ENCODE measurements around the gene MTFR2. TPM values are rescaled to one million over a fixed set of nuclear protein-coding genes. Genes with fewer than 3 reads are reported as not detected.

MTFR2 gene
- total and polyA plus RNA-seq, 2 experiments from 2014 or later: 2.0 to 4.9 TPM

DNA sequence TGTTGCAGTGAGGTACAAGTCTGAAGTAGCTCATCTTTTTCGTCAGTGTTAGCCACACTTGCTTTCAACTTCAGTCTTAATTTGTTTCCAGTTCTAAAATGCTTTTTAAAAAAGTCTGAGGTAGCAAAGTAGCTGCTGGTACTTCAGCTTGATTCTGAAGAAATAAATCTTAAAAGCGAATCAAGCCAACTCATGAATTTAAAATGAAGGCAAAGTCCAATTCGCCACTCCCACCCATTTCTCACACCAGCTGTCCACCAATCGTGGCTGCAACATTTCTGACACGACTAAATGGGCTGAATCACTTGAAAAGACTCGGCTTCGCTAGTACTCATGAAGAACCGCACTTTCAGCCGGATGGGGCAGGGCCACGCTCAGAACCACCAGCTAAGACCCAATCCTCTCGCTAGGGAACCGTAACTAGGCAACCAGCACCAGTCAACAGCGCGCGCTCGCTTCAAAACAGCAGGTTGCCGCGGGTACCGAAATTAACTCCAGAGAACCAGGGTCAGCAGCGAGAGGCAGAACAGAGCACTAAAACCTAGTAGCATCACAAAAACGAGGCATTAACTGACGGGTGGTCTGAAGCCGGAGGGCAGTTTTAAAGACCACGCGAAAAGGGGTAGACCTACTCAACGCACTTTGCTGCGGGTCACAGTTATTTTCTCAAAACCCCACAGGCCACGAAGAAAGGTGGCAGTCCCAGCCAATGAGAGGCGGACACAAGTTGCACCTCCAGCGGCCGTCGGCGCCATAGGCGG is 38.6 kb upstream of the MTFR2 start:
- no peaks in the 10 kb centered on the region for H3K27me3 ChIP-seq
- H3K9me3 ChIP-seq (ENCODE audit: low read depth): no peaks in the 10 kb centered on the region
- H3K4me3 ChIP-seq: peak overlapping the region; percentile 84
- no peaks in the 10 kb centered on the region for H3K36me3 ChIP-seq
- TF ChIP-seq, protein P1, sequence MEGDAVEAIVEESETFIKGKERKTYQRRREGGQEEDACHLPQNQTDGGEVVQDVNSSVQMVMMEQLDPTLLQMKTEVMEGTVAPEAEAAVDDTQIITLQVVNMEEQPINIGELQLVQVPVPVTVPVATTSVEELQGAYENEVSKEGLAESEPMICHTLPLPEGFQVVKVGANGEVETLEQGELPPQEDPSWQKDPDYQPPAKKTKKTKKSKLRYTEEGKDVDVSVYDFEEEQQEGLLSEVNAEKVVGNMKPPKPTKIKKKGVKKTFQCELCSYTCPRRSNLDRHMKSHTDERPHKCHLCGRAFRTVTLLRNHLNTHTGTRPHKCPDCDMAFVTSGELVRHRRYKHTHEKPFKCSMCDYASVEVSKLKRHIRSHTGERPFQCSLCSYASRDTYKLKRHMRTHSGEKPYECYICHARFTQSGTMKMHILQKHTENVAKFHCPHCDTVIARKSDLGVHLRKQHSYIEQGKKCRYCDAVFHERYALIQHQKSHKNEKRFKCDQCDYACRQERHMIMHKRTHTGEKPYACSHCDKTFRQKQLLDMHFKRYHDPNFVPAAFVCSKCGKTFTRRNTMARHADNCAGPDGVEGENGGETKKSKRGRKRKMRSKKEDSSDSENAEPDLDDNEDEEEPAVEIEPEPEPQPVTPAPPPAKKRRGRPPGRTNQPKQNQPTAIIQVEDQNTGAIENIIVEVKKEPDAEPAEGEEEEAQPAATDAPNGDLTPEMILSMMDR (IDR thresholded peaks at IDR 0.05; ENCODE audit: low read depth, low read length): no peak
- DNase-seq (ENCODE audit: low read depth in 1 of 2, low spot score in 1 of 2): peak; percentile 80 to 95
- H3K27ac ChIP-seq: peak overlapping the region; percentile 100
- peaks cover 25% of the 10 kb centered on the region for H3K4me1 ChIP-seq (ENCODE audit: low read depth)

DNA sequence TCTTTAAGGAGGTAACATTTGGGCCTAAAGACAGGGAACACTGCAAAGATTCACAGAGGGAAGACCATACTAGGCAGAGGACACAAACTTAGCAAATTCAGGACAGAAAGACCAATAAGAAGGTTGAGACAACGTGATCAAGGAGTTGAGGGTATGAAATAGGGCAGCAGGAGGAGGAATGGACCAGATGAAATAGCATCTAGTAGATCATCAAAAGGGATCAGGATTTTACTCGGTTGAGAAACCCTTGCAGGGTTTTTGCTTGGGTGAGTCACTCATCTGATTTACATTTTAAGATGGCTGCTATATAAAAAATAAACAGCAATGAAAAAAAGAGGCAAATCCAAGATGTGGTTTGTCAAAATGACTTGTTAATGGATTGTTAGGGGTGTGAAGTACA is 34.8 kb upstream of the MTFR2 start:
- H3K27me3 ChIP-seq: no peaks in the 10 kb centered on the region
- peaks cover 49% of the 10 kb centered on the region for H3K4me1 ChIP-seq (ENCODE audit: low read depth)
- DNase-seq (ENCODE audit: low read depth in 1 of 2, low spot score in 1 of 2): peak in 1 of 2 donors; percentile 50
- H3K4me3 ChIP-seq: no peak overlapping the region
- H3K36me3 ChIP-seq: peaks cover 20% of the 10 kb centered on the region
- H3K27ac ChIP-seq: no peak overlapping the region
- no peaks in the 10 kb centered on the region for H3K9me3 ChIP-seq (ENCODE audit: low read depth)
- TF ChIP-seq, protein P1 (IDR thresholded peaks at IDR 0.05; ENCODE audit: low read depth, low read length): no peak

DNA sequence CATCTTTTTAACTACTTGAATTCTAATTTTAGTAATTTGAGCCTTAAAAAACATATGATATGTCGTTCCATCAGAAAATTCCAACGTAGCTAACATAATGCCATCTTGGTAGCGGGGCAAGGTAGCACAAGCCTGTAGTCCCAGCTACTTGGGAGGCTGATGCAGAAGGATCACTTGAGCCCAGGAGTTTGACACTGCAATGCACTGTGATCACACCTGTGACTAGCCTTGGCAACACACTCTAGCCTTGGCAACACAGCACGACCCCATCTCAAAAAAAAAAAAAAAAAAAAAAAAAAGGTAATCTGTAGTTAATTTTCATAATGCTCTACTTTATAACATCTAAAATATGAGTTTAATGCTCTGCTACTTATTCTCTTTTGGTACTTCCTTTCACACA is 32.8 kb upstream of the MTFR2 start:
- no peaks in the 10 kb centered on the region for H3K27me3 ChIP-seq
- peaks cover 46% of the 10 kb centered on the region for H3K4me1 ChIP-seq (ENCODE audit: low read depth)
- H3K36me3 ChIP-seq: peaks cover 28% of the 10 kb centered on the region
- no peaks in the 10 kb centered on the region for H3K9me3 ChIP-seq (ENCODE audit: low read depth)
- TF ChIP-seq, protein P1 (IDR thresholded peaks at IDR 0.05; ENCODE audit: low read depth, low read length): no peak
- no peak overlapping the region for H3K4me3 ChIP-seq
- no peak overlapping the region for H3K27ac ChIP-seq
- no peak for DNase-seq (ENCODE audit: low read depth in 1 of 2, low spot score in 1 of 2)

DNA sequence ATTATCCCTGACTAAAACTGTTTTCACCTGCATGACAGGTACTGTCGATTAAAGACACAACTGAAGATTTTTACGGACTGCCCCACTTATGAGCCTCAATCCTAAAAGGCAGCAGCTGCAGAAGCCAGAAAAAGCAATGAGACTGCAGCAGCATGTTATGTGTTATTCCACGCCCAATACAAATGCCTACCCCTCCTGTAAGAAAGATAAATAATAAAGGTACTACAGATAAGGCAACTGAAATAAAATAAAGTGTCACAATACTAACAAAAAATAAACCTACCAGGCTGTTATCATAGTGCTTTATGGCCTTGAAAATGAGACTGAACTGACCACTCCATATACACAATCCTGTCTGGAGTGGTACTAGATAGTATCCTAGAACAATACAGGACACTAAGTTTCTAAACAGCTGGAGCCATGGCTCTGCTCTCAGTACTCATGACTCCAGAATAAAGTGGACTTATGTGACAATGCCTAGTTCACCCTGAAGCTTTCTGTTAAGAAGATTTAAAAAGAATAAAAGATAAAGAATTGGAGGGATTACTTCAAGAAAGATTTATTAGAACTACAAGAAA is 30.0 kb upstream of the MTFR2 start:
- TF ChIP-seq, protein P1 (IDR thresholded peaks at IDR 0.05; ENCODE audit: low read depth, low read length): no peak
- Histone ChIP-seq H3K27me3 (no peaks in the 10 kb centered on the region), H3K36me3 (peaks cover 47% of the 10 kb centered on the region), H3K9me3 (ENCODE audit: low read depth) (no peaks in the 10 kb centered on the region), H3K4me1 (ENCODE audit: low read depth) (peaks cover 38% of the 10 kb centered on the region), H3K27ac (peak overlapping the region; percentile 50), H3K4me3 (no peak overlapping the region)
- DNase-seq (ENCODE audit: low read depth in 1 of 2, low spot score in 1 of 2): no peak

DNA sequence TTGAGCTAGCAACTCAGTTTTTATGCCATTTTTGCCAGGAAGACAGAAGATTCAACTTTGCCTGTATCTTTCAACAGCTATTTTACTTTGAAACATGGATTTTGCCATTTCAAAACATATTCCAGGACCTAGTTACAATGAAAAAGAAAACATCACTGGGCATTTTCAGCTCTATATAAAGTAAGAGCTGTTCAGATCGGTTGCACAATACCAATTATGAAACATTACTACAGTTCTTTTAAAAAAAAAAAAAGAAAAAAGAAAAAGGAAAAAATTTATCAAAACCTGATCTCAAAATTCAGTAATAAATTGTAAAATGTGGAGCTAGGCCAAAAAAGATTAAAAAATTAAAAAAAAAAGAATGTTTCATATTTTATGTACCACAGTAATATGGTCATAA is 24.0 kb upstream of the MTFR2 start:
- TF ChIP-seq, protein P1 (IDR thresholded peaks at IDR 0.05; ENCODE audit: low read depth, low read length): no peak

More for the DNA sequence above, 24.0 kb upstream of the MTFR2 start:
- peaks cover 83% of the 10 kb centered on the region for H3K36me3 ChIP-seq
- H3K27me3 ChIP-seq: no peaks in the 10 kb centered on the region
- H3K4me3 ChIP-seq: no peak overlapping the region
- no peaks in the 10 kb centered on the region for H3K9me3 ChIP-seq (ENCODE audit: low read depth)
- H3K27ac ChIP-seq: no peak overlapping the region
- H3K4me1 ChIP-seq (ENCODE audit: low read depth): no peaks in the 10 kb centered on the region
- peak in 1 of 2 donors; percentile 23 for DNase-seq (ENCODE audit: low read depth in 1 of 2, low spot score in 1 of 2)
